Umbilical cord (tissue), 2 donors: Measurements from ENCODE around the gene PNPO. TPM values are rescaled to one million over a fixed set of nuclear protein-coding genes. Genes with fewer than 3 reads are reported as not detected.

ENCODE experiments used
- DNase-seq: peaks from one replicate; pipeline ENCODE4 v3.0.0-alpha.2; 2015; ENCODE audit warnings: low spot score
- total RNA-seq: library from RNA; depleted of rRNA; stranded (reverse); fragments of >200 nt; gene quantifications from one replicate; pipeline ENCODE4 v1.2.3, GENCODE V29; 2014; ENCODE audit warnings: low replicate concordance; ENCODE audit not compliant: insufficient read depth

Gene PNPO
- total RNA-seq, 1 donor from 2014 or later: 7.5 TPM

DNA sequence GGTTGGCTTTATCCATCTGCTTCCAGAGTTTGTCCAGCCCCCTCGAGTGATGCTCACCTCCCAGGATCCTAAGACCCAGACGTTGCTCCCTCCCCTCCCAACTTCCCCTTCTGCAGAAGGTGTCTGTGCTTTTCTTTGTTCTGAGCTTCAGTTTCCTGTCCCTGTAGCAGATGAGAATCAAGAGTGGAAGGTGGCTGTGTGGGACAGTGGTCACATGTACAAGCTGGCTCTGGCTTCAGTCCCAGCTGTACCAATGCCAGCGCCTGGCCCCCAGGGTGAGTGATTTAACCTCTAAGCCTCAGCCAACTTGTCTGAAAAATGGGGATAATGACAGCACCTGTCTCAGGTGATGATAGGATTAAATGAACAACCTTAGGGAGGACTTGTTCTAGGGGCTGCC, 8.6 kb downstream of the PNPO start:
- DNase-seq: no peak

DNA sequence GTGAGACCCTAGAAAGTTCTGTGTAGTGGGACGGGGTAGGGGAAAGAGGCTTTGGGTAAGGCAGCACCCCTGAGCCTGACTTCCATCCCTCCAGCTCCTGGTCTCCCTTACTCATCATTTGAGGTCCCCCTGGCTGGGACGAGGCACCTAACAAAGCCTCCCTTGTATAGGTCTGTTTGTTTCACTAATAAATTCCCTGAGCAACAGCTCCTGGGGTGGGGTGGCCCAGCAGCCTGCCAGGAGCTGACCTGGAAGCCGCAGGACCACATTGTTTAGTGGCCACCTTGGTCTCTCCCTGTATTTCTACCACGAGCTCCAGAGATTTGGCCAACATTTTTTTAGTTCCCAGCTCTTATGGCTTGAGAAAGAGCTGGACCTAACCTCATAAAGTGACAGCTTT, 9.1 kb downstream of the PNPO start:
- DNase-seq: no peak

DNA sequence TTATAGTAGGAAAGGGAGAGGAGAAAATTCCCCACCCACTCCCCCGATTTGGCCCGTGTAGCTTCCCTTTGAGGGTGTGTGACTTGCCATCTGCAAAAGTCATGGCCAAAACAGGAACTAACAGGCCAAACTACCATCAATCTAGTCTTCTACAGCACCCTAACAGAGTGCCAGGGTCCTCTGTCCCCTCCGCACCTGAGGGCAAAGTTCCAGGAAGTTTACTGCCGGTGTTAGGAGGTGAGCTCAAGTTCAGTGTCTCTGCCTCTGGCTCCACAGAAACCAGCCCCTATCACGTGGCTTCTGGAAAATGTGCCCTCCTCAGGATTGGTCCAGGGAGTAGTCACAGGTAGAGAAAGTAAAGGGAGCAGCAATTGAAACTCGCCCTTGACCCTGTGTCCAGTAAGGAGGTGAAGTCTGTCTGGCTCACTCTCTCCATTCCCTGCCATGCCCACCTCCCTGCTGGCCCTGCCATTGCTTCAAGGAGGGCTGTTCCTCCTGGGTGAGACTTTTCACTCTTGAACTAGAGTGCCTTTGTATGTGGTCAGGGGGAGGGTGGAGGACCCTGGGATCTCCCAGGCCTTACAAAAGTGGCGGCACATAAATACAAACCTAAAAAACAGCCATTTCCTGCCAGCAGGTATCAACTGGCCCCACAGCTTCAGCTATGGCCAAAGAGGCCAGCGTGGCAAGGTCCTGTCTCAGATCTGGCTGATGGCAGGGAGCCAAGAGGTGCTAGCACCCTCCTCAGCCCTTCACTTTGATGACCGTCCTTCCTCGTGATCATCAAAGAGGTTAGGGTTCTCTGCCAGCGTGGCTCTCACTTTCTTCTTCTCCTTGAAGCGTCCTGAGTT, 11.0 kb downstream of the PNPO start:
- no peak for DNase-seq

DNA sequence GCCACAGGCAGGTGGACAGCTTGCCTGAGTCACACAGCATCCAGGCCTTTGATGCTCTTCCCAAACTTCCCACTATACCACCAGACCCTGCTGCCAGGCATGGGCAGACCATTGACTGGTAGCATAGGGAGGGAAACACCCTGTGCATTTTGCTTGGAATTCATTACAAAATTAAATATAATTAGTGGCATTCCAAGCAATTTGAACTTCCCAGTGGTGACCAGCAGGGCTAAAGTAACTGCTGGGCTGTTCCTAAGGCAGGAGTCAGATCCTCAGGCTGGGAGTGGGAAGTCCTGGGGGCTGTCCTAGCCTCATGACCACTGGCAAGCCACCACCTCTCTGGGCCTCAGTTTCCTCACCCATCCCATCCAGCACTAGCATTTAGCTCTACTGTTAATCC, 12.5 kb downstream of the PNPO start:
- no peak for DNase-seq

DNA sequence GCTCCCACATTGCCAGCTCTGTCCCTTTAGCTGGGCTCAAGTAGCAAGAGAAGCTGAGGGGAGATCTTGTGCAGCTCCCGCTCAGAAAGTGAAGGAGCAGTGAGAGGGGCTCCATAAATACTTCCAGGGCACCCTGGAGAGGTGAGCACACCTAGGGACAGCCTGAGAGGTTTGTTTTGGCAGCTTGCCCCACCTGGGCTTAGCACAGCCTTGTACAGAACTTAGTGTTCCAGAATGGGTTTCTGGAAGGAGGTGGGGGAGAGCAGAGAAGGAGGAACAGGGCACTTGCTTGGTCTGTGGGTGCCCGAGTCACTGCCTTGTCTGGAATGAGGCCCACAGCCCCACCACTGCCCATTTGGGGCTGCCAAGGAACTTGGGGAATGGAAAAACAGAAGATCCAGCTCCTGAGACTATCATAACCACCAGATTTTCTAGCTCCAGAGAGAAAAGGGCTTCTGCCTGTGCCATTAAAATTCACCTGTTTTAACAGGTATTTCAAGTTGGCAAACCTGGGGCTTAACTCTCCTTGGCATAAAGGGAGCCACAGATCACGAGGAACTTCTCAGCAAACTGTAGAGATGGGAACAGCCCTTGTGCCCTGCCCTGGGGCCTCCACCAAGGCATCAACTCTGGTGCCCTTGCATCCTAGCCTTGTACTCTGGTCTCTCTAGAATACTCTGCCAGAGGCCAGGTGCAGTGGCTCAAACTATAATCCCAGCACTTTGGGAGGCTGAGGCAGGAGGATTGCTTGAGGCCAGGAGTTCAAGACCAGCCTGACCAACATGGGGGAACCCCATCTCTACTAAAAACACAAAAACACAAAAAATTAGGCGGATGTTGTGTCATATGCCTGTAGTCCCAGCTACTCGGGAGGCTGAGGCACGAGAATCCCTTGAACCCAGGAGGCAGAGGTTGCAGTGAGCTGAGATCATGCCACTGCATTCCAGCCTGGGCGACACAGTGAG, 14.4 kb downstream of the PNPO start:
- DNase-seq: no peak

DNA sequence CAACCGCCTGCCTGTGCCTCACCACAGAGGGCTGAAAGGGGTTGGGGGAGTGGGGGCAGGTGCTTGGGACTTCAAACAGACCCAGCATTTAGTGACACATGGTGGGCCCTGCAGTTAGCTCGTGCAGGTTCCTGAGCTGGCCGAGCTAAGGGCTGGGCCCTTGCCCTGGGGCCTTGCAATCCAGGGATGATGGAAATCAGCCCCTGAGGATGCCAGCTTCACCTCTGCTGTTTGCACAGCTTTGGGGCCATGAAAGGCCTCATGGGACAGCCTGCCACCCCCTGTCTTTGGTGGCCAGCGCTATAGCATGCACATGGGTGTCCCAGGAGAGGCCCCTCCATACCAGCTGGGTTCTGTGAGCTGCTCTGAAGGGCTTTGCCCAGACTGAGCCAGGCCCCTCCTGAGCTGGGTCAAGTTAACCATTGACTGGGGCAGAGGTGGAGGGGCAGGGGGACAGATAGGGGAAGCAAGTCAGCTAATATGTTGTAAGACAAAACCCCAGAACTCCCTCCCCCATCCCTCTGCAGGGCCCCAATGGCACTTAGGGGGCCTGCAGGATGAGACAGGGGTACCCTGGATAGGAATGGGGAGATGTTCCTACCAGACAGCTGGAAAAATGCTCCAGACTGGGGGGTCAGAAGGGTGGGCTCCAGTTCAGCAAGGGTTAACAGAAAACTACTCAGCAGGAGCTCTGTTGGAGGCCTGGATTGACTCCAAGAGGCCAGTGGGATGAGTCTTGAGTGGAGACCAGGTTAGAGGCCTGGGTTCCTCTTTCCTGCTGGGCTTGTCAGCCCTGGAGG, 15.6 kb downstream of the PNPO start:
- no peak for DNase-seq

DNA sequence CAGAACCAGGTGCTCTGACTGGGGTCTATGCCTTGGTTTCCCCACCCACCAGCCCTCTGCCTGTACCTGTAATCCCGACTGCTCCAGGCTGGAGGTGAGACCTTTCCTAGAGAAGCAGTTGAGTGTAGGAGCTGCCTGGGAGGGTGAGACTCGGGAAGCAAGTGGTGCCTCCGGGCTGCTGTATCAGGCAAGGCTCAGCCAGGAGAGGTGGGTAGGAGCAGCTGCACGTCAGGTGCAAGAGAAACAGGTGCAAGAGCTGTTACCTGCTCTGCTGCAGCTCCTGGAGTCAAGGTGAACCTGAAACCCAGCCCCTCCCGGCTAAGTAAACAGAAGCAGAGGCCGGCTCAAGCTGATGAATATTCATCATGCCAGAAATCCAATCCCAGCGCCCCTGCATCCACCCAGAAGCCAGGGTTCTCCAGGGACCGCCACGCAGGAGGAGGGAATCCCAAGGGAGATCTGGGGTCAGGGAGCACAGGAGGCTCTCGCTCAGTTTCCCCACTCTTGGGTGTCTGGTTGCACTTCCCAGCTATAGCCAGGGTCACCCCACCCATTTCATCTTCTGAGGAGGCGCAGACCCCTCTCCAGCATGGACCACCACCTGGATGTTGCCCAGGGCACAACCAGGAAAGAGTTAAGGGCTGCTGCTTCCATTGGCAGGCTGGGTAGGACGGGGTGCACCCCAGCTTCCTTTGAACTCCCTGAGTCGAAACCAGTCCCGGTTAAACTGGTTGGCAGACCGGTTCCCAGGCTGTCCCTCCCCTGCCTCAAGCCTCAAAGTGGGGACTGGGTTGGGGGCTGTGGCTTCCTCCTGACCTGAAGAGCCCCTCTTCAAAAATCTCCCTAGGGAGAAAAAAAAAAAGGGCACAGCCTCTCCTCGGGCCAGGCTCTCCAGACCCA, 16.5 kb downstream of the PNPO start, which contains the start of gene PRR15L:
TSS of gene PRR15L (minus strand) at position 293 of the 900 bp plus-strand sequence. CDS start 4,649 bp downstream, outside the sequence.
- DNase-seq: peak; percentile 40

DNA sequence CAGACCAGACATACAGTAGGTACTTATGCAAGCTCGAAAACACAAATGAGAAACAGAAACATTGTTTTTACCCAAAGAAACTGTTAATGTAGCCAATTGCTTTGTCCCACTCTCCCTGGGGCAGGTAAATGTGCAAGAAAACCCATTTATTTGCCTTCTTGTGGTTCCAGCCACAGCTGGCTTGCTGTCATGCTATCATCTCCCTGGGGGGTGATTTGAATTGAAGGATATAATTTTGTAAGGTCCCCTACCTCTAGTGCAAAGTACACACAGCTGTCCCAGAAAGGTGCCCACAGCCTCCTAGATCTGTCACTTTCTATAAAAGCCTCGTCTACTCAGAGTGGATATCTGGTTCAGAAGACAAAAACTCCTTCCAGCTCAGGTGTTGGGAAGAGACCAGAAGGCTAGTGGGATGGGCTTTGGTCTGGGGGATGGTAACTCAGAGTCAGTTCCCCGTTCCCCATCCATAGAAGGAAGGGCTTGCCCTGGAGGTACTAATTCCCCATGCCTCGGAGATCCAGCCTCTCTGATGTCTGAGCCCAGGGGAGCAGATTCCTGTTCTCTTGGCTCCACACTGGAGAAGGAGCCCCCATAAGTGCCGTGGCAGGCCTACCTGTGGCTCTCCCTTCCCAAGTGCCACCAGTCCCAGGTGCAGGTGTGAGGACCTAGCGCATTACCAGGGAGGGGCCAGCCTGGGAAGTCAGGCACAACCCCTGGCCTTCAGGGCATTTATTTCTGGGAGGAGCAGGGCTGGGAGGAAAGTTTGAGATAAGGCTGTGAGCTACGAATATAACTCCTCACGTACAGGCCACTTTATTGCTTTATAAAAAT, 18.7 kb downstream of the PNPO start:
- no peak for DNase-seq

DNA sequence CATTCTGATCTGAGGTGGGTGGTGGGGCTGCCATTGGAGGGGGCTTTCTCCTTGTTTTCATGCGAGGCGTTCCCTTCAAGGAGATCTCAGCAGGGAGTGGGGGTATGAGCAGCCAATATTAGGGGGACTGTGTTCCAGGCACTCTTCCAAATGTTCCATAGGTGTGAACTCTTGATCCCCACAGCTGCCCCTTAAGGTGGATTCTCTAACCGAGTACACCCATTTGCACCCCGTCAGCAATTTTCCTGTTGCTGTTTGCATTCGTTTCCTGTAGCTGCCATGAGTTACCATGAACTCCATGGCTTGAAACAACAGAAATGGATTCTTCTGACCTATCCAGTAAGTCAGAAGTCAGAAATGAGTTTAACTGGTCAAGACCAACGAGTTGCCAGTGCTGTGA, 20.0 kb downstream of the PNPO start:
- DNase-seq: no peak

DNA sequence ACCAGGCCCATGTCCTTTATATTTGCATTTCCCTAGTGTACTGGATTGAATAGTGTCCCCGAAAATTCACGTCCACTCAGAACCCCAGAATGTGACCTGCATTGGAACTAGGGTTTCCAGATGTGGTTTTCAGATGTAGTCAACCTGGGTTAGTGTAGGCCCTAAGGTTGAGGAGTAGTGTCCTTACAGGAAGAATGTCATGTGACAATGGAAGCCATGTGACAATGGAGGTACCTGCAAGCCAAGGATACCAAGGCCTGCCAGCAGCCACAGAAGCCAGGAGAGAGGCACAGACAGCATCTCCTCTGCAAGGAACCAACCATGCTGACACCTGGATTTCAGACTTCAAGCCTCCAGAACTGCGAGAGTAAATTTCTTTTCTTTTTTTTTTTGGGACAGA, 21.5 kb downstream of the PNPO start:
- DNase-seq: no peak

DNA sequence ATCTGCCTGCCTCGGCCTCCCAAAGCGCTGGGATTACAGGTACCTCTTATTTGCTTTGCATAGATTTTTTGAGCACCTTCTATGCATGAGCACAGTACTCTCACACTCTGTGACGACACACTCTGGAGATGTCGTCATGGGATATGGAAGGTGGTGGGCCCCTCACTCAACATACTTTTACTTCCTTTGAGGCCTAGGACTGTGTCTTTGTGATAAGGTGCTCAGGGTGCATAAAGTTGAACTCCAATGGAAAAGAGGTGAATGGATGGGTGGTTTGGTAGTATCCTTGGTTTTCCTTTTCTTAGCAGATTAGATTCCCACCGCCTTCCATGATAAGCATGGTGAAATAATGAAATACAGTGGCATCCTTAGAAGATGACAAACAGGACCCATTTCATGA, 23.5 kb downstream of the PNPO start:
- DNase-seq: no peak

DNA sequence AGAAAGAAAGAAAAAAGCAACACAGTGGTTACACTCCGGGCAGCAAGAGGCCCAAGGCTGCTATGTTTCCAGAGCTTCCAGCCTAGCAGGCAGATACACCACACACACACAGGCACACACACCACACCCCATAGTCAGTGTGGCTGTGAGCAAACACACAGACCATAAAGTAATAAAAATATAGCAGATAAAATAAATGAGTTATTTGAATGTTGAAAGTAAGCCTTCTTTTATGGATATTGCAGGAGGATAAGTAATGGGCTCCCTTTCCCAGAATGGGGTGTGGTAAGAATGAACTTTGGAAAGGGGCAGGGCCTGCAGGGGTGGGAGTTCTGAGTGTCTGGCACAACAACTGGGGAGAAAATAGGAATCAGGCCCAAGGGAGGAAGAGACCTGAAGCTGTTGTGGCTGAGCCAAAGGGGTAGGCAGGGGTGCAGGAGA, 24.7 kb downstream of the PNPO start:
- peak; percentile 95 for DNase-seq

DNA sequence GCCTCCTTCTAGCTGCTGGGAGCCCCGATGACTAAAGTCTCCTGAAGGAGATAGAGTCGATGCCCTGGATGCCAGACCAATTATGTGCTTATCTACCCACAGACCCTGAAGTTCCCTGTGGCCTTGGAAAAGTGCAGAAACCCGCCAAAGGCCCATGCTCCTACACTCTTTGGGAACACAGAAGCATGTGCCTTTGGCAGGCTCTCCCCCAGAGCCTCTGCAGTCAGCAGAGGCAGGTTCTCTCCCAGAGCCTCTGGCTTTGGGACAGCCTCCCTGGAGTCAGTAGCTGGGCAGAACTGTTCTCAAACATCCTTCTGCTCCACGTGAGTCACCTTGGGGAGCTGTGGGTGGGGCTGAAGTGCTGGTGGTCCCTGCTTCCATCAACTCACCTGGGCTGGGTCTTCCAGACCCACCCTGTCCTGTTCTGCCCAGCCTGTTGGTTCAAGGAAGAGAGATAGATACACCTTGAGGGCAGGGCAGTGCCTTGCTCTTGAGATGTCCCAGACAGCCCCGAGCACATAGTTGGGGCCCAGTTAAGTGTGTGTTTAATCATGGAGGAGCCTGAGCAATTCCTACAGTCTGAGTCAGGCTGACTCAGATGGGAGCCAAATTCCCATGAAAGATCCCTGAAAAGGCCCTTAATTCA, 26.4 kb downstream of the PNPO start:
- peak; percentile 82 for DNase-seq

DNA sequence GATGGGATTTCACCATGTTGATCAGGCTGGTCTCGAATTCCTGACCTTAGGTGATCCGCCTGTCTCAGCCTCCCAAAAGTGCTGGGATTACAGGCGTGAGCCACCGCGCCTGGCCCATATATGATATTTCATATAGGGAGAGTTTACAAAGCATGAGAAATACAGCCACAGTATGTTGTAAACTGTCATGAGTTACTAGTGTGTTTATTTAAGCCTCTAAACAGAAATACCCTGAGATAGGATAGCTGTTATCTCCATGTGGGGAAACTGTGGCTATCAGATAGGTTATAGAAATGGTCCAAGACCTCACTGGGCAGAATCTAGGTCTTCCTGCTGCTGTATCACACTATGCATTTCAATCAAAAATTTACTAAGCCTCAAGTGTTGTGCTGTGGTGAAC, 27.5 kb downstream of the PNPO start:
- no peak for DNase-seq

DNA sequence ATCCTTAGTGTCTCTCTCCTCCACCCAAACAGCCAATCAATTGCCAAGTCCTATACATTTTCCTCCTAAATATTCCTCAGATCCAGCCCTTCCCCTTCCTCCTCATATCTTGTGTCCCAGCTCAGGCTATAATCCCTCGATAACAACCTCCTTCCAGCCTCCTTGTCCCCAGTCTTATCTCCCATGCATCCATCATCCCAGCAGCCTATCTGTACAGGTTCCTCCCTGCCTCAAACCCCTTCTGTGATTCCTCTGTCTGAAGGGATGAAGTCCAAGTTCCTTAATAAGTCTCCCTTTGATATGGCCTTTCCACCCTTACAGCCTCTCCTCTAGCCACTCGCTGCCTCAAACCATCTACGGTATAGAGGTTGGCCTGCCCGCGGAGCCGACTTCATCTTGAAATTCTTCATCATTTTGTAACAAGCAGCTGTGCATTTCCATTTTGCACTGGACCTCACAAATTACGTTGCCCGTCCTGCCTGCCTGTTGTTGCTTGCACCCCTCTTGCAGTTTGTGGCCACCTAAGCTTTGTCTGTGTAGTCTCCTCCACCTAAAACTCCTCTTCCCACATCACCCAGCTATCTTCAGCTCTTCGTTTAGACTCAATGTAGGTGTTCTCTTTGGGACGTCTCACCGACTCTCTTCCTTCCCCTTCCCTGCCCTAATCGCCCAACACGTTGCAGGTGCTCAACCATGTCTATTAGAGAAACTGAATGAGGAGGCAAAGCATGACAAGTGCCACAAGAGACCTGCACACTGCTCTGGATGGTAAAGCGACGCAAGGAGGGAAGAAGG, 28.8 kb downstream of the PNPO start:
- DNase-seq: peak; percentile 81

DNA sequence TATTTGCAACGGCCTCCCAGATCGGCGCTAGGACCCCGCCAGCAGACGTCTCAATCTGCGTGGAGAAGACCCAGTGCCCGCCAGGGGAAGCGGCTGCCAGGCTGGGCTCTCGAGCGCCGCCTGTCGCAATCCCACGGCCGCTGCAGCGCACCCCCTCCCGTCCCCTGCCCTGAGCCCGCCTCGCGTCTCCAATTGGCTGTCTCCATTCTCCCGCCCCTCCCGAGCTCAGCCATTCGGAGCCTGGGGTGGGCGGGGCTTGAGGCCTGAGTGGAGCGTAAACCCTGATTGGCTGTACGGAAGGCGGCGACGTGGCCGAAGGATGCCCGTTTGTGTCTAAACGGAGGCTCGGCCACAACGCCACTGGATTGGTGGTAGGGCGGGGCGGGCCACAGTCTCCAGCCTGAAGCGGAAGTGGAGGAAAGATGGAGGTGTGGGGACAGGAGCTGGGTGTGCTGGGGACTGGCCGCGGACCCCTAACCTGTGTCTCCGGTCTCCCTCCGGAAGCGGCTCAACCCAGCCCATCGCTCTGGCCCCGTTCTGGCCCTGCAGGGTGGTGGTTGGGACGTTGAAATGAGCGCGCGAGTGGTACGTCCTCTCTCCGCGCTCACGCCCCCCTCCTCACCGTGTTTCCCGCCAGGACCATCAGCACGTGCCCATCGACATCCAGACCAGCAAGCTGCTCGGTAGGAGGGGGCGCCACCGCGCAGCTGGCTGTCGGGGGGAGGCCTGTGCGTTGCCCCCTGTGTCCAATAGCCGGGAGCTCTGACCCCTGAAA, 29.5 kb downstream of the PNPO start, which contains the start of gene CDK5RAP3:
TSS of gene CDK5RAP3 (plus strand) at position 389 of the 775 bp plus-strand sequence. CDS start at position 423, 34 bp downstream.
- DNase-seq: peak; percentile 100

DNA sequence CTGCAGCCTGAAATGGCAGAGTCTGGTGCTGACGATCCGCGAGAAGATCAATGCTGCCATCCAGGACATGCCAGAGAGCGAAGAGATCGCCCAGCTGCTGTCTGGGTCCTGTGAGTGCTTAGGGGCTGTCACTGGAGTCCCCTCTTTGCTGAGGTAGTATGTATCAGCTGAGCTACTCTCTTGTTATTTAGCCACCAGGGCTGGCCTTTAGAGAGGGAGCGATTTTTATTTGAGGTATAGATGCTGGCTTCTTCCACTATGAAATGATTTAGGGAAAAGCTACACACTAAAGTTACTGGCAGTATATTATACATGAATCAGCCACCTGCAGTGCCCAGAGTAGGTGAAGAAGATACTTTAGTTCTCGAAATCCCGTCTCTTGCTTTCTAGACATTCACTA, 32.2 kb downstream of the PNPO start:
- no peak for DNase-seq
